Measurements from ENCODE around the gene SMIM35.

Gene SMIM35

GRCh38 chr11:118109231-118109630, 22.5 kb upstream of the SMIM35 start:
- no peak for DNase-seq (ENCODE audit: low spot score)

GRCh38 chr11:118108513-118108912, 21.8 kb upstream of the SMIM35 start:
- no peak for DNase-seq (ENCODE audit: low spot score)

GRCh38 chr11:118106789-118107335, 20.1 kb upstream of the SMIM35 start:
- no peak for DNase-seq (ENCODE audit: low spot score)

- DNase-seq (ENCODE audit: low spot score) = no peak
Measured at GRCh38 chr11:118105657-118106305, 19.0 kb upstream of the SMIM35 start.

- DNase-seq (ENCODE audit: low spot score) = no peak
Measured at GRCh38 chr11:118104491-118104890, 17.7 kb upstream of the SMIM35 start.

- no peak for DNase-seq (ENCODE audit: low spot score)
Measured at GRCh38 chr11:118102721-118103261, 16.0 kb upstream of the SMIM35 start.

- DNase-seq (ENCODE audit: low spot score) = no peak
Measured at GRCh38 chr11:118100691-118101232, 14.0 kb upstream of the SMIM35 start.

- no peak for DNase-seq (ENCODE audit: low spot score)
Measured at GRCh38 chr11:118099838-118100556, 13.2 kb upstream of the SMIM35 start.

GRCh38 chr11:118098996-118099837, 12.5 kb upstream of the SMIM35 start:
- DNase-seq (ENCODE audit: low spot score) = no peak

- DNase-seq (ENCODE audit: low spot score) = no peak
Measured at GRCh38 chr11:118095967-118096367, 9.2 kb upstream of the SMIM35 start.

- no peak for DNase-seq (ENCODE audit: low spot score)
Measured at GRCh38 chr11:118095493-118095892, 8.7 kb upstream of the SMIM35 start.

GRCh38 chr11:118092907-118093571, 6.3 kb upstream of the SMIM35 start:
- no peak for DNase-seq (ENCODE audit: low spot score)

- DNase-seq (ENCODE audit: low spot score) = no peak
Measured at GRCh38 chr11:118091690-118092089, 4.9 kb upstream of the SMIM35 start.

GRCh38 chr11:118090545-118091162, 3.9 kb upstream of the SMIM35 start:
- DNase-seq (ENCODE audit: low spot score) = no peak

GRCh38 chr11:118088531-118088930, 1.8 kb upstream of the SMIM35 start:
- DNase-seq (ENCODE audit: low spot score) = no peak

GRCh38 chr11:118087931-118088330, 1.2 kb upstream of the SMIM35 start:
- DNase-seq (ENCODE audit: low spot score) = no peak

GRCh38 chr11:118084656-118085055, 2.1 kb downstream of the SMIM35 start:
- DNase-seq (ENCODE audit: low spot score) = no peak

- no peak for DNase-seq (ENCODE audit: low spot score)
Measured at GRCh38 chr11:118084247-118084646, 2.5 kb downstream of the SMIM35 start.

GRCh38 chr11:118082880-118083552, 3.7 kb downstream of the SMIM35 start:
- DNase-seq (ENCODE audit: low spot score) = no peak

- no peak for DNase-seq (ENCODE audit: low spot score)
Measured at GRCh38 chr11:118081241-118081958, 5.4 kb downstream of the SMIM35 start.
